LNCaP clone FGC (cell line): Measurements from ENCODE around the gene RASSF1.
A peak's percentile ranks its signal among the peaks of the same experiment; 100 is the strongest.

Experiments
- DNase-seq: peaks from one replicate; pipeline ENCODE4 v3.0.0-alpha.2; 2011; ENCODE audit warnings: low read depth
- H3K4me3 ChIP-seq: 2 replicates; pipeline ENCODE4 v1.5.1; 2011; ENCODE audit warnings: mild to moderate bottlenecking, low read depth, low read length, control low read depth
- CTCF ChIP-seq: IDR thresholded peaks from 2 replicates; pipeline ENCODE4 v1.5.1; 2012; ENCODE audit warnings: mild to moderate bottlenecking; ENCODE audit not compliant: control insufficient read depth, insufficient read depth; ENCODE audit errors: extremely low read depth

The RASSF1 gene

GRCh38 chr3:50324351-50325112 lies 16.1 kb downstream of the RASSF1 start:
- DNase-seq, result no peak
- TF ChIP-seq CTCF, result peak; percentile 88
- no peak overlapping the region for H3K4me3 ChIP-seq

- no peak for TF ChIP-seq CTCF
- no peak overlapping the region for H3K4me3 ChIP-seq
- DNase-seq, result no peak
These were observed 16.9 kb downstream of the RASSF1 start for GRCh38 chr3:50323614-50324199.

GRCh38 chr3:50323092-50323600 lies 17.5 kb downstream of the RASSF1 start:
- no peak for TF ChIP-seq CTCF
- H3K4me3 ChIP-seq, result no peak overlapping the region
- no peak for DNase-seq

GRCh38 chr3:50322386-50323091 lies 18.1 kb downstream of the RASSF1 start, which contains the start of gene HYAL2:
Gene HYAL2 (minus strand): TSS chr3:50322745. CDS start chr3:50320489, 2,256 bp downstream.
- peak within 1 kb of the TSS; percentile 95 for H3K4me3 ChIP-seq
- no peak for DNase-seq
- no peak for TF ChIP-seq CTCF

- no peak for DNase-seq
- H3K4me3 ChIP-seq, result peak overlapping the region; percentile 95
- TF ChIP-seq CTCF, result no peak
These were observed 18.6 kb downstream of the RASSF1 start for GRCh38 chr3:50322115-50322385.

- TF ChIP-seq CTCF, result peak; percentile 59
- DNase-seq, result no peak
- H3K4me3 ChIP-seq, result peak overlapping the region; percentile 95
These were observed 19.1 kb downstream of the RASSF1 start for GRCh38 chr3:50321336-50322114.
